NCI-H82 (cell line): ENCODE measurements around the gene LAMTOR2.
A peak's percentile ranks its signal among the peaks of the same experiment; 100 is the strongest.
"Not testable (repeated sequence)": the region's sequence is repeated elsewhere in the genome, so short reads cannot be mapped to it uniquely, and the experiment has no call there.

ENCODE experiments used
- DNase-seq: peaks from one replicate; lab custom pipeline; 2025; lab: John Stamatoyannopoulos, UW

Gene LAMTOR2

GRCh38 chr1:156054500-156055280, at the start of gene LAMTOR2:
Gene LAMTOR2, plus strand, starts transcription at chr1:156054782. Its CDS starts 108 bp downstream, at chr1:156054890.
- DNase-seq = peak; percentile 100

- DNase-seq = peak; percentile 31
Observed at GRCh38 chr1:156004843-156005584, 49.6 kb upstream of the LAMTOR2 start.

- DNase-seq = no peak
Observed at GRCh38 chr1:156006666-156007376, 47.8 kb upstream of the LAMTOR2 start.

GRCh38 chr1:156009404-156009803, 45.2 kb upstream of the LAMTOR2 start:
- DNase-seq = no peak

GRCh38 chr1:156012051-156012817, 42.3 kb upstream of the LAMTOR2 start:
- DNase-seq = no peak

GRCh38 chr1:156014829-156015228, 39.8 kb upstream of the LAMTOR2 start:
- DNase-seq = no peak

GRCh38 chr1:156019946-156020292, 34.7 kb upstream of the LAMTOR2 start:
- no peak for DNase-seq

GRCh38 chr1:156020293-156021092, 34.1 kb upstream of the LAMTOR2 start, which contains the start of gene SSR2:
Gene SSR2, minus strand, starts transcription at chr1:156020951. Its CDS starts 784 bp downstream, at chr1:156020167.
- DNase-seq = peak; percentile 99

- DNase-seq = no peak
Observed at GRCh38 chr1:156021093-156021428, 33.5 kb upstream of the LAMTOR2 start.

- no peak for DNase-seq
Observed at GRCh38 chr1:156021954-156022353, 32.6 kb upstream of the LAMTOR2 start.

GRCh38 chr1:156024801-156025200, 29.8 kb upstream of the LAMTOR2 start:
- DNase-seq = no peak

GRCh38 chr1:156025876-156026275, 28.7 kb upstream of the LAMTOR2 start:
- DNase-seq = peak; percentile 85

GRCh38 chr1:156026588-156026987, 28.0 kb upstream of the LAMTOR2 start:
- DNase-seq = no peak

- DNase-seq = no peak
Observed at GRCh38 chr1:156033011-156033410, 21.6 kb upstream of the LAMTOR2 start.

GRCh38 chr1:156034991-156035390, 19.6 kb upstream of the LAMTOR2 start:
- not testable (repeated sequence) for DNase-seq

GRCh38 chr1:156042828-156043227, 11.8 kb upstream of the LAMTOR2 start:
- DNase-seq = no peak

- no peak for DNase-seq
Observed at GRCh38 chr1:156045076-156045475, 9.5 kb upstream of the LAMTOR2 start.

- no peak for DNase-seq
Observed at GRCh38 chr1:156048663-156049258, 5.8 kb upstream of the LAMTOR2 start.

- no peak for DNase-seq
Observed at GRCh38 chr1:156050376-156050775, 4.2 kb upstream of the LAMTOR2 start.

- DNase-seq = no peak
Observed at GRCh38 chr1:156051011-156051725, 3.4 kb upstream of the LAMTOR2 start.
